Omental fat pad (tissue), 4 donors: Measurements from ENCODE around the gene CHST11. TPM values are rescaled to one million over a fixed set of nuclear protein-coding genes. Genes with fewer than 3 reads are reported as not detected.

Source experiments
- ATAC-seq: fragments of 150-250 bp; one replicate; pipeline ENCODE4 v1.9.1; 2016; ENCODE audit warnings: mild to moderate bottlenecking, moderate library complexity; ENCODE audit not compliant: low FRiP score
- DNase-seq: peaks from one replicate; pipeline ENCODE4 v3.0.0-alpha.2; 2019; ENCODE audit warnings: low spot score
- total RNA-seq, 4 donors: library from RNA; depleted of rRNA; stranded (reverse); fragments of >200 nt; gene quantifications; one replicate each; pipeline ENCODE4 v1.1.0, GENCODE V29; 2016
- TF ChIP-seq, protein P1 (sequence below), 3 donors: fragments of 450-650 bp; IDR thresholded peaks; one replicate each; pipeline ENCODE4 v1.5.1; 2016 to 2017; ENCODE audit warnings: antibody characterized with exemption in 3 of 3, mild to moderate bottlenecking in 3 of 3, moderate library complexity in 2 of 3

The CHST11 gene
- total RNA-seq, 4 donors from 2014 or later: 12.2 to 58.6 (median 30.1) TPM

DNA sequence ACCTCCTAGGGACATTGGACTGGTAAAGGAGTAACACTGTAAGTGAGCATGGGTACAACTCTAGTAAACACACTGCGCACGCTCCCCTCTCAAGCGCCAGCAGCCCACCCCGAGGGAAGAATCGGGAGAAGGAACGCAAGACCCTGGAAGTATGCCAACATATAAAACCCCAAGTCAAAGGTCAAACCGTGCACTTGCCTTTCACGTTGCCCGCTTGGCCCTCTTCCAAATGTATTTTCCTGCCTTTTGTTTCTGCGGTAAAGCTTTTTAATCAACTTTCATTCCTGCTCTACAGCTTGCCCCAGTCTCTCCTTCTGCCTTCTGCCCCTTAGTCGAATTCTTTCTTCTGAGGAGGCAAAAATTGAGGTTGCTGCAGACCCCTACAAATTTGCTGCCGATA, 17.6 kb upstream of the CHST11 start:
- TF ChIP-seq, protein P1, sequence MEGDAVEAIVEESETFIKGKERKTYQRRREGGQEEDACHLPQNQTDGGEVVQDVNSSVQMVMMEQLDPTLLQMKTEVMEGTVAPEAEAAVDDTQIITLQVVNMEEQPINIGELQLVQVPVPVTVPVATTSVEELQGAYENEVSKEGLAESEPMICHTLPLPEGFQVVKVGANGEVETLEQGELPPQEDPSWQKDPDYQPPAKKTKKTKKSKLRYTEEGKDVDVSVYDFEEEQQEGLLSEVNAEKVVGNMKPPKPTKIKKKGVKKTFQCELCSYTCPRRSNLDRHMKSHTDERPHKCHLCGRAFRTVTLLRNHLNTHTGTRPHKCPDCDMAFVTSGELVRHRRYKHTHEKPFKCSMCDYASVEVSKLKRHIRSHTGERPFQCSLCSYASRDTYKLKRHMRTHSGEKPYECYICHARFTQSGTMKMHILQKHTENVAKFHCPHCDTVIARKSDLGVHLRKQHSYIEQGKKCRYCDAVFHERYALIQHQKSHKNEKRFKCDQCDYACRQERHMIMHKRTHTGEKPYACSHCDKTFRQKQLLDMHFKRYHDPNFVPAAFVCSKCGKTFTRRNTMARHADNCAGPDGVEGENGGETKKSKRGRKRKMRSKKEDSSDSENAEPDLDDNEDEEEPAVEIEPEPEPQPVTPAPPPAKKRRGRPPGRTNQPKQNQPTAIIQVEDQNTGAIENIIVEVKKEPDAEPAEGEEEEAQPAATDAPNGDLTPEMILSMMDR (IDR thresholded peaks at IDR 0.05): no peak
- DNase-seq (no peak), ATAC-seq (no peak)

DNA sequence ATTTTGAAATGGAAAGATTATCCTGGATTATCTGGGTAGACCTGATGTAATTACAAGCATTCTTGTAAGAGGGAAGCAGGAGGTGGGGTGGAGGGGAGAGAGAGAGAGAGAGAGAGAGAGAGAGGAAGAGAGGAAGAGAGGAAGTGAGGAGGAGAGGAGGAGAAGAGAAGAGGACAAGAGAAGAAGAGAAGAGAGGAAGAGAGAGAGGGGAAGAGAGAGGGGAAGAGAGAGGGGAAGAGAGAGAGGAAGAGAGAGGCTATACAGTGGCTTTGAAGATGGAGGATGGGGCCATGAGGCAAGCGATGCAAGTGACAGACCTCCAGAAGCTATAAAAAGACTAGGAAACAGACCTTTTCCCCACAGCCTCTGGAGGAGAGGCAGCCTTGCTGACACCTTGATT, 13.7 kb upstream of the CHST11 start:
- DNase-seq (no peak), ATAC-seq (no peak)
- TF ChIP-seq, protein P1 (IDR thresholded peaks at IDR 0.05): no peak

DNA sequence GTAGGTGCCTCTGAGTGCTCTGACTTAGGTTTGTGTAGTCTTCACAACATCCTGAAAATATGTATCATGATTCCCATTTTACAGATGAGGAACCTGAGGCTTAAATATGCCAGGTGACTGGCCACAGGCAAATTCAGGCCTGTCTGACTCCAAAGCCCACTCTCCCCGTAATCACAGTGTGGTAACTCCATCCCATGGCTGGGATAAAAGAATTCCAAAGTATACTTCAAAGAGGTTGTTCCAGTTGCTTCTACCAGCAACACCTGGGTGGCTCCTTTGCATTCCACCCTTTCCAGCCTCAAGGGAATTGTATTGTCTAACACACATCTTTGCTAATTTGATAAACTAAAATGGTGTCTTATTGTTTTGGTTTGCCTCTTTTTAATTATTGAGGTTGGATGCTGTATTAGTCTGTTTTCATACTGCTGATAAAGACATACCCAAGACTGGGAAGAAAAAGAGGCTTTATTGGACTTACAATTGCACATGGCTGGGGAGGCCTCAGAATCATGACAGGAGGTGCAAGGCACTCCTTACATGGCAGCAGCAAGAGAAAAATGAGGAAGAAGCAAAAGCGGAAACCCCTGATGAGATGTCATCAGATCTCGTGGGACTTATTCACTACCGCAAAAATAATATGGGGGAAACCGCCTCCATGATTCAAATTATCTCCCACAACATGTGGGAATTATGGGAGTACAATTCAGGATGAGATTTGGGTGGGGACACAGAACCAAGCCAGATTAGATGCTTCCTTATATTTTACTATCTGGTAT, 9.9 kb upstream of the CHST11 start:
- ATAC-seq (no peak), DNase-seq (no peak)
- TF ChIP-seq, protein P1 (IDR thresholded peaks at IDR 0.05): no peak

DNA sequence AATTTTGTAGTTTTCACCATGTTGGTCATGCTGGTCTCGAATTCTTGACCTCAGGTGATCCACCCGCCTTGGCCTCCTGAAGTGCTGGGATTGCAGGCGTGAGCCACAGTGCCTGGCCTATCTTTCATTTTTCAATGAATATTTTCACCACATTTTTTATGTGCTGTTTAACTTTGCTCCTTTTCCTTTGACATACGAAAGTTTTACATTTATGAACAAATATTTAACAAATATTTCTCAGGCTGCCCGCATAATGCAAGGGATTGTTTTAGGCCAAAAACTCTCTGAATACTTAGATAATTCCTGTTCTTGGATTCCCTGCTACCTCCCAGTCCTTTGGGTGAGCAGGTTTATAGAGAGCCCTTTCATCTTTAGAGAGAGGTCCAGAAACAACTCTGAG, 8.7 kb upstream of the CHST11 start:
- no peak for DNase-seq
- ATAC-seq: no peak
- TF ChIP-seq, protein P1 (IDR thresholded peaks at IDR 0.05): no peak

DNA sequence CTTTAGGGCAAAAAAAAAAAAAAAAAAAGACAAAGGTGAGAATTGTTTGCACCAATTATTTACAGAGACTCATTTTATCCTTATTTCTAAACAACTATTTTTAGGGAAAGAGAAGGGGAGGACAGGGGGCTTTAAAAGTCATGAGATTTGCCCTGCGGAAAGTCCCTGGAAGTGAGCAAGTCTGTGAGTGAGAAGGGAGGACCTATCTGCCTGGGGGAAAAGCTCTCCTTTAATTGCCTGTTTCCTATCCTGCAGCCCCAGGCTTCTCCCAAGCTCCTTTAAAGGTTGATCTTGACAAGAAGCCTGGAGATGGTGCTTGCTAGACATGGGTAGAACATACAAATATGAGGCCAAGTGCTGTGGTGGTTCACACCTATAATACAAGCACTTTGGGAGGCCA, 8.3 kb upstream of the CHST11 start:
- TF ChIP-seq, protein P1 (IDR thresholded peaks at IDR 0.05): no peak
- ATAC-seq (no peak), DNase-seq (no peak)

DNA sequence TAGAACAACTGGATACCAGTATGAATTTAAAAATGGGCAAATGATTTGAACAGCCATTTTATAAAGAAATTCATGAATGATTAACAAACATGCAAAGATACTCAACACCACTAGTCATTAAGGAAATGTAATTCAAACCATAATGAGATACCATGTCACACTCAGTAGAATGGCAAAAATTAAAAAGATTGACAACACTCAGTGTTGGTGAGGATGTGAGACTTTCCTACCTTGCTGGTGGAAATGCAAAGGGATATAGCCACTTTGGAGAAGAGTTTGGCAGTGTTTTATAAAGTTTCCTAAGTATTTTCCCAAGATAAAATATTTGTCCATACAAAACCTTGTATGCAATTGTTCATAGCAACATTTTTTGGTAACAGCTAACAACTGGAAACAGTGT, 6.0 kb upstream of the CHST11 start:
- TF ChIP-seq, protein P1 (IDR thresholded peaks at IDR 0.05): no peak
- ATAC-seq (no peak), DNase-seq (no peak)

DNA sequence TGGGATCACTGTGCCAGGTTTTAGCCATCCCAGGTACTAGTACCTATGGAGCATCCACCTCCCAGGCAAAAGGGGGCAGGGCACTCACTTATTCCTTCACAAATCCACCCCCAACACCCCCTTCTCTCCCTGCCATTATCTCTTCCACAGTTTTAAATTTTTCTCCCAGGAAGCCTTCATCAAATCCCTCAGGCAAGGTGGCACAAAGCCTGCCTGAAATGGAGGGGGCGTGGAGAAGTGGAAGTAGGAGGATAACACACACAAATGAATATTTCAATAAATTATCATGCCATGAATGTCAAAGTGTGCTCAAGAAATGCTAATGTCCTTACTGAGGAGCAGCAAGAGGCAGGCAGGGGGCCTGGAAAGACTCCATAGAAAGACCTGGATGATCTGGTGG, 4.7 kb upstream of the CHST11 start:
- TF ChIP-seq, protein P1 (IDR thresholded peaks at IDR 0.05): no peak
- ATAC-seq: no peak
- no peak for DNase-seq
